Pulmonary artery endothelial cell (primary cell): ENCODE data around the gene ZFP69B. TPM values are rescaled to one million over a fixed set of nuclear protein-coding genes. Genes with fewer than 3 reads are reported as not detected.

Experiments
- total RNA-seq: library from RNA; depleted of rRNA; stranded (reverse); fragments of >200 nt; gene quantifications from 2 replicates; pipeline ENCODE4 v1.2.3, GENCODE V29; 2014

Gene ZFP69B
- total RNA-seq, 1 donor from 2014 or later: 2.8 TPM

Other genes with a start within 250 kb of the ZFP69B start
- gene TMCO2, start 202.5 kb upstream of the ZFP69B start, total RNA-seq: not detected in 2 replicates
- gene ZMPSTE24, start 192.2 kb upstream of the ZFP69B start, total RNA-seq: 67.0 and 108 TPM in 2 replicates
- gene COL9A2, start 133.2 kb upstream of the ZFP69B start, total RNA-seq: 0.13 and 0.60 TPM in 2 replicates
- 6.4 and 9.4 TPM in 2 replicates for gene SMAP2, start 76.7 kb upstream of the ZFP69B start, total RNA-seq
- 2.8 and 3.8 TPM in 2 replicates for gene ZFP69, start 26.8 kb downstream of the ZFP69B start, total RNA-seq
- gene EXO5, start 58.3 kb downstream of the ZFP69B start, total RNA-seq: 10.2 and 13.1 TPM in 2 replicates
- gene ZNF684, start 81.2 kb downstream of the ZFP69B start, total RNA-seq: 4.2 and 5.8 TPM in 2 replicates
- gene RIMS3, start 215.2 kb downstream of the ZFP69B start, total RNA-seq: 0.20 and 0.21 TPM in 2 replicates
- gene NFYC, start 241.2 kb downstream of the ZFP69B start, total RNA-seq: 15.0 and 24.0 TPM in 2 replicates